ENCODE data around the gene DPYSL4.

DNA sequence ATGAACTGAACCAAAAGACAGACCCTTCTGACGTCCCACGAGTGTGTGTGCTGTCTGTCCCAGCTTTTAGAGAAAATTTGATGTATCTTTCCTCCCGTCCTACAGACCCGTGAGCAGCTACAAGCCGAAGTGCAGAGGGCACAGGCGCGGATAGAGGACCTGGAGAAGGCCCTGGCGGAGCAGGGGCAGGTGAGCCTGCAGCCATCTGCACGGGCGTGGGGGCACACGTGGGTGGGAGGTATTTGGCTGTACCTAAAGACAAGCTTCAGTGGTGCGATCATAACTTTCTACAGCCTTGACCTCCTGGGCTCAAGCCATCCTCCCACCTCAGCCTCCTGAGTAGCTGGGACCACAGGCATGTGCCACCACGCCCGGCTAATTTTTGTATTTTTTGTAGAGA lies 41.7 kb upstream of the DPYSL4 start:
- TF ChIP-seq POLR2A (IDR thresholded peaks at IDR 0.05; ENCODE audit: low read depth, low read length) (no peak), POLR2AphosphoS5 (IDR thresholded peaks at IDR 0.05; ENCODE audit: low read depth, low read length) (no peak), SPI1 (IDR thresholded peaks at IDR 0.05; ENCODE audit: low read depth, low read length) (no peak)

All from GM12891 (cell line).